Activated T-cell treated with anti-CD3 and anti-CD28 coated beads for 48 hours (primary cell): ENCODE results near the gene CRIM1.

Experiments
- DNase-seq: peaks from one replicate; pipeline ENCODE4 v3.0.0-alpha.2; 2020; ENCODE audit warnings: low read depth

The CRIM1 gene

DNA sequence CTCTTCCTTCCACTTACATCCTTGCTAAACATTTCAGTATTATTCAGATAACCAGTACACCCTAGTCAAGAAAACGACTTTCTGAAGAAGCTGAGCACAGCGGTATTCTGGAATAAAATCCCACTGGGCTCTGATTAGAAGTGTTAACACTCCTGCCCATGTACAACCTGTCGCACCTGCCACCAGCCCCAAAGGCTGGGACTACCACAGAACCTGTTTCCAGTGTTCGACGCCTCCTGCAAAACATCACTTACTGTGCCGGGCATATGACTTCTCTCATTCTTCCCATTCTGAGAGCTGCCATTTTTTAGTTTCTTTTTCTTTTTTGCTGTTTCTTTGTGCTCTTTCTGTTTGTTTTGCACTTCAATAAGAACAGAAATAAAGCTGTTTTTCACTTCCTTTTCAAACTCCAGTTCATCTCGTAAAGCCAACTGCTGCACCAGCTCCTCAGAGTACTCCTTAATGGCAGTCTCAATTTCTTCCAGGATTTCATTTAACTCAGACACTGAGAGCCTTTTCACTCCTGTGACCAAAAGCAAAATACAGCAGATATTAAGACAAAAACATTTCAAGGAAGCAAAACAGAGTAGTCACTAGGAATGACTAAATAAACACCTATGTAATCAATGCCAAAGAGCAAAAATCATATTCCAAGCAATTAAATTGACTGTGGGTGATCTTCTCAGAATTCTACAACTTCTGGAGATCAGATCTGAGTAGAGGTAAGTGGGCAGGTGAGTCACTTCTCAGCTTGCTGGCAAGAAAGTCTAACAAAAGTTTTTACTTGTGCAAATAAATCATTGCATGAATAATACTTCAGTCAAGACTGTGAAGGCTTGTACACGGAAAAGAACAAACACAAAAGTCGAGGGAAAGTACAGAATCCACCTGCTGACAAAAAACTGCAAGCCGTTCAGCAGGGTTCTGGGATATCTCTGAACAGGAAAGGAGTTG is 223.0 kb downstream of the CRIM1 start:
- no peak for DNase-seq

- DNase-seq = no peak
These were observed 223.7 kb downstream of the CRIM1 start for GRCh38 chr2:36579297-36579664.

GRCh38 chr2:36582538-36582937 is 227.0 kb downstream of the CRIM1 start:
- no peak for DNase-seq

- DNase-seq = no peak
These were observed 227.4 kb downstream of the CRIM1 start for GRCh38 chr2:36582951-36583350.

- no peak for DNase-seq
These were observed 228.7 kb downstream of the CRIM1 start for GRCh38 chr2:36584148-36584794.

DNA sequence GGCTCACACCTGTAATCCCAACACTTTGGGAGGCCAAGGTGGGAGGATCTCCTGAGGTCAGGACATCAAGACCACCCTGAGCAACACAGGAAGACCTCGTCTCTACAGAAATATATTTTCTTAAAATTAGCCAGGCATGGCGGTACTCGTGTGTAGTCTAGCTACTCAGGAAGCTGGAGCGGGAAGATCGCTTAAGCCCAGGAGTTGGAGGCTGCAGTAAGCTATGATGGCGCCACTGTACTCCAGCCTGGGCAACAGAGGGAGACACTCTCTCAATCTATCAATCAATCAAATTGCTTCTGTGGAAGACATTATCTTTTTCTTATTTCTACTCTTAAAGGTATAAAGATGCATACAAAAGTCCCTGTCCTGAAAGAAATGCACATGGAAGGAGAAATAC is 231.1 kb downstream of the CRIM1 start:
- no peak for DNase-seq

GRCh38 chr2:36587101-36587500 is 231.5 kb downstream of the CRIM1 start:
- DNase-seq = no peak

DNA sequence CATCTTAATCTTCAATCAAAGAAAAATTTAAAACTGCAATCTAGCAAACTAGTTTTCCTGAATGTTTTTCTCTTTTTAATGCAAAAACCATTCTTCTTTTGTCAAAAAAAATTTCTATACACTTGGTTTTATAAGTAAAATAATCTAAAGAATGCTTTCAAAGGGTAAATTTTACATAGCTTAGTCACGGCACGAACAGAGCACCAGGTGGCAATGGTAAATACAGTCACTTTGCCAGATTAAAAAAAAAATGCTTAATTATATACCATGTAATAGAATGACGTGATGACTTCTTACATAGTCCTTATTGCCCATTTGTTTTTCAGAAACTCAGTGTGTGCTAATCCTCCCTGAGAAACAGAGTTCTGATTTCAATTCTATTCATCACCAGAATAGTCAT is 232.0 kb downstream of the CRIM1 start:
- no peak for DNase-seq

DNA sequence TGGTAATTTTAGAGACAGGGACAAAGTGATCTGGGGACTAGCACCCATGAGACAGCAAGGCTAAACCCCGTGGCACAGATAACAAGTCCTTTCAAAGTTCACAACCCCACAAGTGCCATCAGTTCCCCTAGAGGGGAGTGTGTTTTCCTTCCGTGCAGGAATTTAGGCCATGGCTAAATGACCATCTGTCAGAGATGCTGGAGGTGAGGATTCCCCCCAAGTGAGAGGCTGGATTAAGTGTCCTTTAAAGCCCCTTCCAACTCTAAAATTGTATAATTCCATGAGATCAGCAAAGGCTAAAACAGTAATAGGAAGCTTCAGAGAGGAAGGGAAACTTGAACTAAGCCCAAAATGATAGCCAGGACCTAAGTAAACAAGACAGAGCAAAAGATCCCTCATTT is 233.7 kb downstream of the CRIM1 start:
- no peak for DNase-seq

GRCh38 chr2:36594849-36595248 is 239.3 kb downstream of the CRIM1 start:
- DNase-seq = no peak

DNA sequence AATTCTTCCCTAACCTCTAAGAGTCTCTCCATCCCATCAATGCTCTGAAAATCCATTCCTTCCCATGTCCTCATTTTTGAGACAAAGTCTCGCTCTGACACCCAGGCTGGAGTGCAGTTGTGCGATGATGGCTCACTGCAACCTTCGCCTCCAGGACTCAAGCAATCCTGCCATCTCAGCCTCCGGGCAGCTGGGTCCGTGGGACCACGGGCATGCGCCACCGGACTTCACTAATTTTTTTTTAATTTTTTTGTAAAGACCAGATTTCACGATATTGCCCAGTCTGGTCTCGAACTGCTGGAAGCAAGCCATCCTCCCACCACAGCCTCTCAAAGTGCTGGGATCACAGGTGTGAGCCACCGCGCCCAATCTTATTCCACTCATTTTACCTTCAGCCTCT is 240.8 kb downstream of the CRIM1 start:
- DNase-seq = no peak

- DNase-seq = no peak
These were observed 241.5 kb downstream of the CRIM1 start for GRCh38 chr2:36597003-36597531.

- DNase-seq = peak; percentile 76
These were observed 242.2 kb downstream of the CRIM1 start, which contains the start of gene FEZ2 for GRCh38 chr2:36597532-36598377. Gene FEZ2, minus strand, starts transcription at chr2:36598168. Its CDS starts 26 bp downstream, at chr2:36598142.
